Gastrocnemius medialis (tissue), 4 donors: ENCODE measurements around the gene CACNA1B. TPM values are rescaled to one million over a fixed set of nuclear protein-coding genes. Genes with fewer than 3 reads are reported as not detected.
"Not testable (repeated sequence)": the region's sequence is repeated elsewhere in the genome, so short reads cannot be mapped to it uniquely, and the experiment has no call there.

ENCODE experiments used
- ATAC-seq, 2 donors: fragments of 150-250 bp; one replicate each; pipeline ENCODE4 v1.9.1; 2016
- DNase-seq, 2 donors: peaks; one replicate each; pipeline ENCODE4 v3.0.0-alpha.2; 2019
- H3K27ac ChIP-seq, 4 donors: fragments of 200-600 bp; sonication (generic); 1 replicate in 1 of 4; 2 replicates in 3 of 4; pipeline ENCODE4 v1.5.1; 2016 to 2018; ENCODE audit warnings: mild to moderate bottlenecking in 2 of 4, moderate library complexity in 1 of 4
- H3K27me3 ChIP-seq, 3 donors: fragments of 200-600 bp; sonication (generic) in 2 of 3; 1 replicate in 1 of 3; 2 replicates in 2 of 3; pipeline versions ENCODE4 v1.5.1 to v1.6.0; 2016 to 2019; ENCODE audit warnings: mild to moderate bottlenecking in 1 of 3, moderate library complexity in 1 of 3
- H3K36me3 ChIP-seq, 2 donors: fragments of 200-600 bp; sonication (generic) in 1 of 2; one replicate each; pipeline ENCODE4 v1.5.1; 2017 to 2018
- H3K4me1 ChIP-seq, 2 donors: fragments of 200-600 bp; sonication (generic) in 1 of 2; one replicate each; pipeline ENCODE4 v1.5.1; 2016 to 2017; ENCODE audit warnings: mild to moderate bottlenecking in 2 of 2
- H3K4me3 ChIP-seq, 4 donors: fragments of 200-600 bp; sonication (generic) in 3 of 4; 1 replicate in 1 of 4; 2 replicates in 3 of 4; pipeline ENCODE4 v1.5.1; 2016 to 2019; ENCODE audit warnings: mild to moderate bottlenecking in 2 of 4
- H3K9me3 ChIP-seq, 3 donors: fragments of 200-600 bp; sonication (generic) in 2 of 3; 1 replicate in 1 of 3; 2 replicates in 2 of 3; pipeline ENCODE4 v1.5.1; 2016 to 2019
- POLR2A ChIP-seq, 2 donors: fragments of 450-650 bp; IDR thresholded peaks; one replicate each; pipeline ENCODE4 v1.6.1; 2017; ENCODE audit warnings: antibody characterized with exemption in 2 of 2, mild to moderate bottlenecking in 2 of 2, moderate library complexity in 2 of 2
- in situ Hi-C, 4 donors: fragments of 200-750 bp; cut with MboI; loops; one replicate each; pipeline versions ENCODE4 v1.15.0 to v1.8.0; 2017; ENCODE audit warnings: low sequenced_read_pairs in 4 of 4
- intact Hi-C: fragments of 100-400 bp; cut with DNase I; formaldehyde crosslinking; loops from one replicate; pipeline ENCODE4 v1.15.1; 2023; ENCODE audit warnings: low total_unique reads
- total RNA-seq, 4 donors: library from RNA; depleted of rRNA; stranded (reverse); fragments of >200 nt; gene quantifications; one replicate each; pipeline versions ENCODE4 v1.1.0 to v1.2.3, GENCODE V29; 2016
- TF ChIP-seq, protein P1 (sequence below), 5 experiments: fragments of 450-650 bp in 3 of 5; fragments of 200-600 bp in 2 of 5; sonication (generic) in 2 of 5; IDR thresholded peaks in 4 of 5; conservative IDR thresholded peaks in 1 of 5; 1 replicate in 4 of 5; 2 replicates in 1 of 5; pipeline ENCODE4 v1.5.1; 2016 to 2019; ENCODE audit warnings: antibody characterized with exemption in 5 of 5, mild to moderate bottlenecking in 3 of 5, moderate library complexity in 3 of 5

Gene CACNA1B
- total RNA-seq, 4 donors from 2014 or later: 0.07 TPM; not detected in 3

DNA sequence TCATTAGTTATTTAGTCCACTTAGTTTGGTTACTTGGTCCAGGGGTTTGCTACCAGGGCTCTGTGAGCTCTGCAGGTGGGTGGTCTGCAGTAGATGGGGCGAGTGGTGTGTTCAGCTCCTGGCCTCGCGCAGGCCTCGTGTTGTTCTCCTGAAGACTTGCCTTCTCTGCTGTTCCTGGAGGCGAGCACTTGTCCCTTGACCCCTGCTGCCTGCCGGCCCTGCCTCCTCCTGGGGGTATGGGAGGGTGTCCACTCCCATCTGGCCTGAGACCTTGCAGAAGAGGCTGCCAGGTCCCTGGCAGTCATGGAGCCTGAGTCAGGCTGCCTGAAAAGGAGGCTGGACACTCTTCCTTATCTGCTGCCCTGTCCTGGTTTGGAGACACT, 137.0 kb downstream of the CACNA1B start:
- Histone ChIP-seq H3K9me3 (no peaks in the 10 kb centered on the region), H3K27me3 (no peaks in the 10 kb centered on the region), H3K4me3 (no peak overlapping the region), H3K4me1 (no peaks in the 10 kb centered on the region), H3K36me3 (no peaks in the 10 kb centered on the region), H3K27ac (no peak overlapping the region)
- ATAC-seq (no peak), DNase-seq (no peak)
- TF ChIP-seq POLR2A (IDR thresholded peaks at IDR 0.05): no peak
- TF ChIP-seq, protein P1, sequence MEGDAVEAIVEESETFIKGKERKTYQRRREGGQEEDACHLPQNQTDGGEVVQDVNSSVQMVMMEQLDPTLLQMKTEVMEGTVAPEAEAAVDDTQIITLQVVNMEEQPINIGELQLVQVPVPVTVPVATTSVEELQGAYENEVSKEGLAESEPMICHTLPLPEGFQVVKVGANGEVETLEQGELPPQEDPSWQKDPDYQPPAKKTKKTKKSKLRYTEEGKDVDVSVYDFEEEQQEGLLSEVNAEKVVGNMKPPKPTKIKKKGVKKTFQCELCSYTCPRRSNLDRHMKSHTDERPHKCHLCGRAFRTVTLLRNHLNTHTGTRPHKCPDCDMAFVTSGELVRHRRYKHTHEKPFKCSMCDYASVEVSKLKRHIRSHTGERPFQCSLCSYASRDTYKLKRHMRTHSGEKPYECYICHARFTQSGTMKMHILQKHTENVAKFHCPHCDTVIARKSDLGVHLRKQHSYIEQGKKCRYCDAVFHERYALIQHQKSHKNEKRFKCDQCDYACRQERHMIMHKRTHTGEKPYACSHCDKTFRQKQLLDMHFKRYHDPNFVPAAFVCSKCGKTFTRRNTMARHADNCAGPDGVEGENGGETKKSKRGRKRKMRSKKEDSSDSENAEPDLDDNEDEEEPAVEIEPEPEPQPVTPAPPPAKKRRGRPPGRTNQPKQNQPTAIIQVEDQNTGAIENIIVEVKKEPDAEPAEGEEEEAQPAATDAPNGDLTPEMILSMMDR (IDR thresholded peaks at IDR 0.05 in 4 of 5, conservative IDR thresholded peaks at IDR 0.05 in 1 of 5): no peak
- in situ Hi-C loops (no loop called here), intact Hi-C loops (no loop called here)

- TF ChIP-seq, protein P1 (IDR thresholded peaks at IDR 0.05 in 4 of 5, conservative IDR thresholded peaks at IDR 0.05 in 1 of 5): no peak
- no peak for TF ChIP-seq POLR2A (IDR thresholded peaks at IDR 0.05)
- in situ Hi-C loops: no loop called here
- no peak for ATAC-seq
- intact Hi-C loops: no loop called here
- DNase-seq: no peak
- Histone ChIP-seq H3K4me1 (no peaks in the 10 kb centered on the region), H3K27me3 (no peaks in the 10 kb centered on the region), H3K4me3 (no peak overlapping the region), H3K36me3 (no peaks in the 10 kb centered on the region), H3K9me3 (no peaks in the 10 kb centered on the region), H3K27ac (no peak overlapping the region)
Measured at GRCh38 chr9:138015021-138015829, 137.6 kb downstream of the CACNA1B start.

DNA sequence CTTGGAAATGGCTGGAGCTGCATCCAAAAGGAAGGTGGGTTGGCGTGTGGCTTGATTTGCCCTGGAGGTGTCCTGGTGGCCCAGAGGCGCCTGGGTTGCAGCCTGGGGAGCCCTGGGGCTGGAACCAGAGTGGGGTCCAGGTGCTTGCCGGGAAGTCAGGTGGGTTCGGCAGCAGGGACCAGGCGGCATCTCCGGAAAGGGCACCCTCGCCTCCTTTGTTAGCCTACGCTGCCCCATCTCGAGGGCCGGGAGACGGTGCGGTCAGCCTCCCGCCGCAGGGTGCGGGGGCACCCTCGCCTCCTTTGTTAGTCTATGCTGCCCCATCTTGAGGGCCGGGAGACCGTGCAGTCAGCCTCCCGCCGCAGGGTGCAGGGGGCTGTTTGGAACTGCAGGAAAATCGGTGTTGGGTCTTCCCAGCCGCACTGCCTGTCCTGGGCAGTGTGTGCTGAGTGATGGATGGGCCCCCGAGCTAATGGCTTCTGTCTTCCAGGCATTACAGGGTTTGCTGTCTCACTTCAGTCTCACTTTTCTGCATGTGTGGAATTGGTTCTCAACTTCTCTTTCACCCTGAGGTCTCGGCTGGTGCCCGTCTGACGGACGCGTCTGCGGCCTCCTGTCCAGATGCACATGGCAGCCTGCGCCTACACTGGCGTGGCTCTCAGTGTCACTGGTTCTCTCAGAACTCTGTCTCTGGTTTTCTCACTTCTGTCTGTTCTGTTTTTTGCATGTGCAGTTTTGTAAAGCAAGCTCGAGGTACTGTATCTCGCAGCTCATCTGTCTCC, 139.0 kb downstream of the CACNA1B start:
- TF ChIP-seq, protein P1 (IDR thresholded peaks at IDR 0.05 in 4 of 5, conservative IDR thresholded peaks at IDR 0.05 in 1 of 5): no peak
- TF ChIP-seq POLR2A (IDR thresholded peaks at IDR 0.05): no peak
- DNase-seq (no peak), ATAC-seq (no peak)
- intact Hi-C loops: no loop called here
- Histone ChIP-seq H3K9me3 (no peaks in the 10 kb centered on the region), H3K4me1 (no peaks in the 10 kb centered on the region), H3K27ac (no peak overlapping the region), H3K4me3 (no peak overlapping the region), H3K36me3 (no peaks in the 10 kb centered on the region), H3K27me3 (peaks cover 0 to 5% (median 1%) of the 10 kb centered on the region in 3 donors)
- in situ Hi-C loops: no loop called here

DNA sequence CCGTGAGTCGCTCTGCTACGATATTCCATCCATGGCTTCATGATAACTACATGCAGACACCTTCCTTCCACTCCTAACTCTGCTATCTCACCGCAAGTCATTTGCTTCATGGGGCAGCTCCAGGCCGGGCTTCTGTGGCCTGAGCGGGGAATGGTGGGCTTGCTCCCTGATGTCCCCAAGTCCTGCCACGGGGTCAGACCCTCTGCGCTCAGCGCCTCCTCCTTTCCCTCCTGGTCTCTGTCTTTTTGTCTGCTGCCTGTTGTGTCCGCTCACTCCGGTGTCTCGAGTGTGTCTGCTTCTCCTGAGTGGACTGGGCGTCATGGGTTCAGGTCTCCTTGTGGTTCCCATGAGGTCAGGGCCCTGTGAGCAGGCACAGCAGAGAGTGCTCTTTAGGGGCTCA, 139.6 kb downstream of the CACNA1B start:
- DNase-seq (no peak), ATAC-seq (no peak)
- in situ Hi-C loops: no loop called here
- no peaks in the 10 kb centered on the region for H3K9me3 ChIP-seq
- intact Hi-C loops: no loop called here
- H3K4me3 ChIP-seq: no peak overlapping the region
- H3K36me3 ChIP-seq: no peaks in the 10 kb centered on the region
- H3K4me1 ChIP-seq: no peaks in the 10 kb centered on the region
- H3K27ac ChIP-seq: no peak overlapping the region
- TF ChIP-seq, protein P1 (IDR thresholded peaks at IDR 0.05 in 4 of 5, conservative IDR thresholded peaks at IDR 0.05 in 1 of 5): no peak
- no peak for TF ChIP-seq POLR2A (IDR thresholded peaks at IDR 0.05)
- H3K27me3 ChIP-seq: peaks cover 4 to 9% (median 8%) of the 10 kb centered on the region in 3 donors

GRCh38 chr9:138019514-138019913, 141.9 kb downstream of the CACNA1B start:
- H3K27ac ChIP-seq, in situ Hi-C loops, intact Hi-C loops, H3K9me3 ChIP-seq, H3K36me3 ChIP-seq, DNase-seq, H3K4me1 ChIP-seq, H3K4me3 ChIP-seq, ATAC-seq: not testable (repeated sequence)
- H3K27me3 ChIP-seq: peaks cover 12 to 28% (median 23%) of the 10 kb centered on the region in 3 donors
